ENCODE data around the gene FLII.

DNA sequence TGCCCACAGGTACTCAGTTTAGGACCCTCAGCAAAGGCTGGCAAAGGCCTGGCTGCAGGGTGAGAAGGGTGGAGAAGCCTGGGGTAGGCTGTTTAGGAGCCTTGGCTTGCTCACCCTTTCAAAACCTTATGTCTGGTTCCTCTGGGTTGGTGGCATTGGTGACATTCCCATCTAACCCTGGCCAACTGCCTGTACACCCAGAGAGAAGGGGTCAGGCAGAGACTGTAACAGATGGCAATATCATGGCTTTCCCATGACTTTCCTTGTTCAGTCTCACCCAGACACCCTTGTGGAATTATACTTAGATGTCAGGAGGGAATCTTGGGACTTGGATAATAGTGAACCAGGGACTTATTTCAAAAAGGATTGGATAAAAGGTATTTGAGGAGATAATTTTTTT, 51.6 kb downstream of the FLII start:
- TF ChIP-seq CTCF (IDR thresholded peaks at IDR 0.05): no peak
- no peak for TF ChIP-seq POLR2A (IDR thresholded peaks at IDR 0.05)
